Thoracic aorta (tissue), 2 donors: Measurements from ENCODE around the gene MYOM1. TPM values are rescaled to one million over a fixed set of nuclear protein-coding genes. Genes with fewer than 3 reads are reported as not detected.
A peak's percentile ranks its signal among the peaks of the same experiment; 100 is the strongest.

Experiments
- ATAC-seq: fragments of 150-250 bp; one replicate; pipeline ENCODE4 v1.8.0; 2017; ENCODE audit warnings: low read depth; ENCODE audit not compliant: insufficient number of reproducible peaks, low FRiP score
- DNase-seq: peaks from one replicate; pipeline ENCODE4 v3.0.0-alpha.2; 2020; ENCODE audit warnings: low spot score
- H3K27ac ChIP-seq, 2 donors: fragments of 200-600 bp; sonication (generic); 1 replicate in 1 of 2; 2 replicates in 1 of 2; pipeline ENCODE4 v1.5.1; 2016; ENCODE audit warnings: mild to moderate bottlenecking in 2 of 2, moderate library complexity in 2 of 2
- H3K27me3 ChIP-seq: fragments of 200-600 bp; sonication (generic); replicated peaks from 2 replicates; pipeline ENCODE4 v1.6.0; 2016; ENCODE audit warnings: mild to moderate bottlenecking; ENCODE audit not compliant: insufficient read depth
- H3K36me3 ChIP-seq: fragments of 200-600 bp; sonication (generic); one replicate; pipeline ENCODE4 v1.5.1; 2016
- H3K4me1 ChIP-seq, 2 donors: fragments of 200-600 bp; sonication (generic); 1 replicate in 1 of 2; 2 replicates in 1 of 2; pipeline versions ENCODE4 v1.5.1 to v1.6.0; 2016; ENCODE audit warnings: low read depth in 2 of 2, mild to moderate bottlenecking in 1 of 2; ENCODE audit not compliant: control insufficient read depth in 1 of 2
- H3K4me3 ChIP-seq: fragments of 200-600 bp; sonication (generic); 2 replicates; pipeline ENCODE4 v1.5.1; 2016; ENCODE audit warnings: mild to moderate bottlenecking
- H3K9me3 ChIP-seq: fragments of 200-600 bp; sonication (generic); 2 replicates; pipeline ENCODE4 v1.5.1; 2016
- CTCF ChIP-seq: fragments of 200-600 bp; sonication (generic); IDR thresholded peaks from one replicate; pipeline ENCODE4 v1.5.1; 2019; ENCODE audit warnings: antibody characterized with exemption
- total RNA-seq, 2 donors: library from RNA; depleted of rRNA; stranded (reverse); fragments of >200 nt; gene quantifications; one replicate each; pipeline versions ENCODE4 v1.1.0 to v1.2.3, GENCODE V29; 2016

The MYOM1 gene
- 10 to 100 TPM; 16.1 to 27.2 TPM for total RNA-seq

- H3K4me3 ChIP-seq: peak within 1 kb of the TSS; percentile 76
- H3K9me3 ChIP-seq: no peaks in the 10 kb centered on the region
- TF ChIP-seq CTCF: no peak
- no peaks in the 10 kb centered on the region for H3K27me3 ChIP-seq
- peaks cover 5 to 29% of the 10 kb centered on the region in 2 donors for H3K4me1 ChIP-seq
- peaks cover 1% of the 10 kb centered on the region for H3K36me3 ChIP-seq
- DNase-seq (no peak), ATAC-seq (no peak)
- peak within 1 kb of the TSS; percentile 62 to 88 for H3K27ac ChIP-seq
Measured at GRCh38 chr18:3219631-3220335, at the start of gene MYOM1. Gene MYOM1 (minus strand): TSS chr18:3219968. CDS start chr18:3215223, 4,745 bp downstream.

- DNase-seq (no peak), ATAC-seq (no peak)
- Histone ChIP-seq H3K4me1 (peaks cover 55 to 73% of the 10 kb centered on the region in 2 donors), H3K9me3 (no peaks in the 10 kb centered on the region), H3K36me3 (no peaks in the 10 kb centered on the region), H3K4me3 (peak overlapping the region; percentile 23), H3K27me3 (no peaks in the 10 kb centered on the region), H3K27ac (no peak overlapping the region)
- TF ChIP-seq CTCF: no peak
Measured at GRCh38 chr18:3269241-3269913, 49.6 kb upstream of the MYOM1 start.

DNA sequence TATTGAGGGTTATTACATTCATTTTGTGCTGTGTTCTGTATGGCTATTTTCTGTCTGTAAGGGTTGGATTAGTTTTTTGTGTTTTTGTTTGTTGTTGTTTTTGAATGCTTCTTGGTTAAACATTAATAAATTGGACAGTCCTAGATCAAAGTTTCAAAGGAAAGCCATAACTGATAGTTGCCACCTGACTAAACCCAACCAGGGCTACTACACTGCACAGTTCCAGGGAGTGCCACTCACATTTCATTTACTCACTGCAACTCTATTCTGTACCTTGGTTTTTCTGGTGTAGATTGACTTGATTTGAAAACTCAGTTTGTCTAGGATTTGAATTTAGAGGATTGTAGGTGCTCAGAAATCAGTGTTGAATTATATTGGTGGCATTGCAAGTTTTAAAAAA is 48.5 kb upstream of the MYOM1 start:
- peaks cover 61 to 81% of the 10 kb centered on the region in 2 donors for H3K4me1 ChIP-seq
- no peaks in the 10 kb centered on the region for H3K27me3 ChIP-seq
- H3K4me3 ChIP-seq: no peak overlapping the region
- no peak overlapping the region for H3K27ac ChIP-seq
- TF ChIP-seq CTCF: no peak
- ATAC-seq (no peak), DNase-seq (no peak)
- no peaks in the 10 kb centered on the region for H3K36me3 ChIP-seq
- H3K9me3 ChIP-seq: no peaks in the 10 kb centered on the region

- H3K27me3 ChIP-seq: no peaks in the 10 kb centered on the region
- no peaks in the 10 kb centered on the region for H3K9me3 ChIP-seq
- H3K36me3 ChIP-seq: no peaks in the 10 kb centered on the region
- no peak for TF ChIP-seq CTCF
- H3K4me3 ChIP-seq: peak overlapping the region; percentile 18
- DNase-seq (no peak), ATAC-seq (no peak)
- H3K27ac ChIP-seq: peak overlapping the region in 1 of 2 donors; percentile 26
- peaks cover 61 to 71% of the 10 kb centered on the region in 2 donors for H3K4me1 ChIP-seq
Measured at GRCh38 chr18:3266062-3266608, 46.4 kb upstream of the MYOM1 start.

DNA sequence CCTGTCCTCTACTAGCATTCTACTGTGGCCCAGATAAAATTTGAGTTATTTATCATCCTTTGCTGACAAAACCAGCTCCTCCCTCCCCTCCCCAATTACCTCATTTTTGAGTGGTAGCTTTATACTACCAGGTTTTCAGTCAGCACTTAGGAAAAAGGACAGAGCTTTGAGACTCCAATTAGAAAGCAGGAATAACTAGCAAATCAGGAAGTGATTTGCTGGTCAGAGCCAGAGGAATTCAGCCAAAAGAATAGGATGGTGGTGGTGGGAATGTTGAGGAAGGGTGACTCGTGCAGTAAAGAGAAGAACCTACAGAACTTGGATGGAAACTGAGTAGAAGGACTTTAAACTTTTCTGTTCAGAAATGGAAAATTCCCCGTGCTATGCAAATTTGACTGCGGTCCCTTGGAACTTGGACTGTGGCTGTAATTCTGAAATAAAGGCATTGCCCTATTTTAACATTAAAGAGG is 45.8 kb upstream of the MYOM1 start:
- Histone ChIP-seq H3K4me3 (peak overlapping the region; percentile 18), H3K4me1 (peaks cover 61 to 72% of the 10 kb centered on the region in 2 donors), H3K36me3 (no peaks in the 10 kb centered on the region), H3K27ac (peak overlapping the region in 1 of 2 donors; percentile 26), H3K9me3 (no peaks in the 10 kb centered on the region), H3K27me3 (no peaks in the 10 kb centered on the region)
- no peak for TF ChIP-seq CTCF
- DNase-seq: no peak
- no peak for ATAC-seq
